ENCODE data around the gene BCL2.
"Not testable (repeated sequence)": the region's sequence is repeated elsewhere in the genome, so short reads cannot be mapped to it uniquely, and the experiment has no call there.

BCL2 gene

DNA sequence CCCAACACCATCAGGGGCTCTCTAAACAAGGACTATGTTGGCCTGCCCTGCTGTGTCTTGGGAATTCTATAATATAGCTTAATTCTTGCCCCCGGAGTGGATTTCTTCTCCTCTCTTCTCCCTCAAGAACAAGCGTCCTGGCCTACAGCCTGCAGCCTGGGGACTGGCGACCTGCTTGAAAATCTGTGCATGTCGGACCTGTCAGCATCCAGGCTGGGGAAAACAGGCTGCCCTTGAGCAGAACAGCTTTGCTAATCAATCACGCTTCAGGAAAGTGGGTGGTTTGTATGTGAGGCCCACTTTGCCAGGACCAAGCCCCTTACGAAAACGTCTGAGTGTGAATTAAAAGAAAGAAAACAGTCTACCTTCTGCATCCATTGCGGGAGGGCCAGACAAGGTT is 116.7 kb downstream of the BCL2 start:
- no peak overlapping the region for H3K4me3 ChIP-seq (ENCODE audit: low read depth, low read length)
- no peak for DNase-seq (ENCODE audit: low read depth)
- TF ChIP-seq, protein P1, sequence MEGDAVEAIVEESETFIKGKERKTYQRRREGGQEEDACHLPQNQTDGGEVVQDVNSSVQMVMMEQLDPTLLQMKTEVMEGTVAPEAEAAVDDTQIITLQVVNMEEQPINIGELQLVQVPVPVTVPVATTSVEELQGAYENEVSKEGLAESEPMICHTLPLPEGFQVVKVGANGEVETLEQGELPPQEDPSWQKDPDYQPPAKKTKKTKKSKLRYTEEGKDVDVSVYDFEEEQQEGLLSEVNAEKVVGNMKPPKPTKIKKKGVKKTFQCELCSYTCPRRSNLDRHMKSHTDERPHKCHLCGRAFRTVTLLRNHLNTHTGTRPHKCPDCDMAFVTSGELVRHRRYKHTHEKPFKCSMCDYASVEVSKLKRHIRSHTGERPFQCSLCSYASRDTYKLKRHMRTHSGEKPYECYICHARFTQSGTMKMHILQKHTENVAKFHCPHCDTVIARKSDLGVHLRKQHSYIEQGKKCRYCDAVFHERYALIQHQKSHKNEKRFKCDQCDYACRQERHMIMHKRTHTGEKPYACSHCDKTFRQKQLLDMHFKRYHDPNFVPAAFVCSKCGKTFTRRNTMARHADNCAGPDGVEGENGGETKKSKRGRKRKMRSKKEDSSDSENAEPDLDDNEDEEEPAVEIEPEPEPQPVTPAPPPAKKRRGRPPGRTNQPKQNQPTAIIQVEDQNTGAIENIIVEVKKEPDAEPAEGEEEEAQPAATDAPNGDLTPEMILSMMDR (IDR thresholded peaks at IDR 0.05; ENCODE audit: low read depth, low read length, missing control alignments), result no peak

DNA sequence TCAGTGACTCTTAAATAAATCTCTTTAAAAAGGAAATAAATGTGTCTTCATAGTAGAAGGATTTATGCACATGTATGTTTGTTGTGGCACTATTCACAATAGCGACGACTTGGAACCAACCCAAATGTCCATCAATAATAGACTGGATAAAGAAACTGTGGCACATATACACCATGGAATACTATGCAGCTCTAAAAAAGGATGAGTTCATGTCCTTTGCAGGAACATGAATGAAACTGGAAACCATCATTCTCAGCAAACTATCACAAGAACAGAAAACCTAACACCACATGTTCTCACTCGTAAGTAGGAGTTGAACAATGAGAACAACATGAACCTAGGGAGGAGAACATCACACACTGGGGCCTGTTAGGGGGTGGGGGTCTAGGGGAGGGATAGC is 118.1 kb downstream of the BCL2 start:
- not testable (repeated sequence) for DNase-seq (ENCODE audit: low read depth)

DNA sequence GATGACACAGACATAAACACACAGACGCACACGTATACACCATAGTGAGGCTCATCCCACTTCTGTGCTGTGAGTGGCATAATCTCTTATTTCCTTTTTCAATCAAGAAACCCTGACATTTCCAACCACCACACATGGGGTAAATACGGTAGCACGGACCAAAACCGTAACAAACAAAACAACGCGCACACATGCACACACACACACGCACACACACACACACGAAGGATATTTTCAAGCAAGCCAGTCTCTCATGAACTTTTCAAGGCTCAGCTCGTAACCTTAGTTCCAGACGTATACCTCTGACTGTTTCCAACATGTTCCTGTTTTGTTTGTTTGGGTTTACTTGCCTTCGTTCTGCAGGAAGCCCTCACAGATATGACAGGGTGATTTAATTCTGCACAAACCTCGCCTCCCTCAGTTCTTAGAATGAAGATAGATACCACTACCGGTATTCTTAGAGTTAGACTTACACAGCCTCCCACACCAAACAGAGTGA is 119.8 kb downstream of the BCL2 start:
- no peak for DNase-seq (ENCODE audit: low read depth)
- TF ChIP-seq, protein P1 (IDR thresholded peaks at IDR 0.05; ENCODE audit: low read depth, low read length, missing control alignments), result no peak
- no peak overlapping the region; the same call in 1 of the 2 replicates for H3K4me3 ChIP-seq (ENCODE audit: low read depth, low read length)

More for the DNA sequence above, 118.1 kb downstream of the BCL2 start:
- H3K4me3 ChIP-seq (ENCODE audit: low read depth, low read length), result not testable (repeated sequence)

DNA sequence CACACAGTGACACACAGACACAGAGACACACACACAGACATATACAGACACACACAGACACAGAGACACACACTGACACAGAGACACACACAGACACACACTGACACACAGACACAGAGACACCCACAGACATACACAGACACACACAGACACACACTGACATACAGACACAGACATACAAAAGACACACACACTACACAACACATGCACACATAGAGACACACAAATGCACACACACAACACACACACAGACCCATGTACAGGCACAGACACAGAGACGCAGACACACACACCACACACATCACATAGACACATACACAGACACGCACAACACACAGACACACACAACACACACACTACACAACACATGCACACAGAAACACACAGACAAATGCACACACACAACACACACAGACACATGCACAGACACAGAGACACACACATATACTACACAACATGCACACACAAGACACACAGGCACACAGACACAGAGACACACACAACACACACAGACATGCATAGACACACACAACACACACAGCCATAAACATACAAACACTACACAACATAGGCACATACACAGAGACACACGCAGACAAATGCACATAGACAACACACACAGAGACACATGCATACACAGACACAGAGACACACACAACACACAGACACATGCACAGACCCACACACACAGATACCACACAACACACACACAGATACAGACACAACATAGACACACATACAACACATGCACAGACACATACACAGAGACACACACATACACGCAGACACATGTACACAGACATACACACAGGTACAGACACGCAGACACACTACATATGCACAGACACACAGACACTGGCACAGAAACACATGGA is 120.5 kb downstream of the BCL2 start:
- no peak for DNase-seq (ENCODE audit: low read depth)
- no peak overlapping the region; the same call in 1 of the 2 replicates for H3K4me3 ChIP-seq (ENCODE audit: low read depth, low read length)
- TF ChIP-seq, protein P1 (IDR thresholded peaks at IDR 0.05; ENCODE audit: low read depth, low read length, missing control alignments), result no peak

DNA sequence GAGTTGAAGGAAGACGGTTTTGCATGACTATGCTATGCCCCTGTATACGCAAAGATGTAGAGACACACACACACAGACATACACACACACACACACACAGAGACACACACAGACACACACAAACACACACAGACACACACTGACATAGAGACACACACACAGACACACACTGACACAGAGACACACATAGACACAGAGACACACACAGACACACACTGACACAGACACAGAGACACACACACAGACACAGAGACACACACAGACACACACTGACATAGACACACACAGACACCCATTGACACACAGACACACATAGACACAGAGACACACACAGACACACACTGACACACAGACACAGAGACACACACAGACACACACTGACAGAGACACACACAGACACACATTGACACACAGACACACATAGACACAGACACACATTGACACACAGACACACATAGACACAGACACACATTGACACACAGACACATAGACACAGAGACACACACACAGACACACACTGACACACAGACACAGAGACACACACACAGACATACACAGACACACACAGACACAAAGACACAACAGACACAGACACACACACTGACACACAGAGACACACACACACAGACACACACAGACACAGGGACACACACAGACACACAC is 121.3 kb downstream of the BCL2 start:
- no peak overlapping the region; the same call in 1 of the 2 replicates for H3K4me3 ChIP-seq (ENCODE audit: low read depth, low read length)
- DNase-seq (ENCODE audit: low read depth), result no peak
- TF ChIP-seq, protein P1 (IDR thresholded peaks at IDR 0.05; ENCODE audit: low read depth, low read length, missing control alignments), result no peak

DNA sequence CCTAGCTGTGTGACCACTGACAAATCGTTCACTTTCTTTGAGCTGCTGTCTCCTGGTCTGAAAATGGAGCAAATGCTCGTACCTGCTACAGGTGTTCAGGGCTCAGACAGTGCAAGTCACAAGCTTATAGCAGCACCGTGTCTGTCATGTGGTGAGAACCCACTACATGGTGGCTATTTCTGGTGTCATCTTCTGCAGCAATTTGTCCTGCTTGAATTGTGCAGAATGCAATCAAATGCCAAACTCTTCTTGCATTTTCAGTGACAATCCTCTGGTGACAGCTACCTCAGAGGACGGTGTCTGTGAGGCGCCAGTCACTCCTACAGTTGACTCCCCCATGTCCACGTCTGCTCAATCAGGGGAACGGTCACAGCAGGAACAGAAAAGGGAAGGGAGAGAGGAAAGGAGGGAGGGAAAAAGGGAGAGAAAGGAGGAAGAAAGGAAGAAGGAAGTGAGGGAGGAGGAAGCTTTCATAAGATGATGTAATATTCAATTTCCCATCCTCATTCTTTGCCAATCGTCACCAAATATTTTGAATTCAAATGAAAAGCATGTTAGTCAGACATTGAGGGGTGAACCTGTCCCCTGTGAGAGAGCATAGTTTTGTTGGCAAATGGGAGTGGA is 122.2 kb downstream of the BCL2 start:
- H3K4me3 ChIP-seq (ENCODE audit: low read depth, low read length), result no peak overlapping the region
- no peak for DNase-seq (ENCODE audit: low read depth)

More for the DNA sequence above, 122.2 kb downstream of the BCL2 start:
- TF ChIP-seq, protein P1 (IDR thresholded peaks at IDR 0.05; ENCODE audit: low read depth, low read length, missing control alignments), result no peak

All from GM12864 (cell line).